Trophoblast cell (in vitro differentiated cells and primary cell): ENCODE measurements around the gene PELI2.

ENCODE experiments used
- DNase-seq, 2 donors: peaks; one replicate each; pipeline ENCODE4 v3.0.0-alpha.2; 2016
- H2AFZ ChIP-seq: 2 replicates; pipeline ENCODE4 v1.6.1; 2013; ENCODE audit warnings: low read length, moderate library complexity, mild to moderate bottlenecking; ENCODE audit not compliant: insufficient read depth, poor library complexity
- H2AK5ac ChIP-seq: 2 replicates; pipeline ENCODE4 v1.6.1; 2013; ENCODE audit warnings: mild to moderate bottlenecking, low read length
- H2BK120ac ChIP-seq: 2 replicates; pipeline ENCODE4 v1.6.1; 2013; ENCODE audit warnings: low read length, mild to moderate bottlenecking, moderate library complexity; ENCODE audit not compliant: insufficient read depth, poor library complexity
- H2BK12ac ChIP-seq: 2 replicates; pipeline ENCODE4 v1.6.1; 2013; ENCODE audit warnings: mild to moderate bottlenecking, low read length, moderate library complexity
- H2BK5ac ChIP-seq: 2 replicates; pipeline ENCODE4 v1.6.1; 2013; ENCODE audit warnings: low read length, low read depth, moderate library complexity, mild to moderate bottlenecking; ENCODE audit not compliant: poor library complexity
- H3K14ac ChIP-seq: 2 replicates; pipeline ENCODE4 v1.6.1; 2013; ENCODE audit warnings: mild to moderate bottlenecking, low read length
- H3K18ac ChIP-seq: 2 replicates; pipeline ENCODE4 v1.6.1; 2013; ENCODE audit warnings: mild to moderate bottlenecking, low read length
- H3K23ac ChIP-seq: 2 replicates; pipeline ENCODE4 v1.6.1; 2013; ENCODE audit warnings: low read length
- H3K27ac ChIP-seq: 2 replicates; pipeline ENCODE4 v1.5.1; 2013; ENCODE audit warnings: low read depth, mild to moderate bottlenecking, inconsistent platforms, low read length, moderate library complexity
- H3K27me3 ChIP-seq: 2 replicates; pipeline ENCODE4 v1.6.1; 2013; ENCODE audit warnings: inconsistent platforms, mild to moderate bottlenecking, low read length, moderate library complexity; ENCODE audit not compliant: insufficient read depth
- H3K36me3 ChIP-seq, 2 experiments: 1 replicate in 1 of 2; 2 replicates in 1 of 2; pipeline ENCODE4 v1.6.1; 2013; ENCODE audit warnings: low read length in 2 of 2, mild to moderate bottlenecking in 2 of 2, moderate library complexity in 1 of 2; ENCODE audit not compliant: insufficient read depth in 2 of 2, control insufficient read depth in 1 of 2
- H3K4ac ChIP-seq: 2 replicates; pipeline ENCODE4 v1.6.1; 2013; ENCODE audit warnings: low read depth, mild to moderate bottlenecking, low read length, moderate library complexity
- H3K4me1 ChIP-seq, 2 experiments: 1 replicate in 1 of 2; 2 replicates in 1 of 2; pipeline ENCODE4 v1.6.1; 2013; ENCODE audit warnings: low read length in 2 of 2, mild to moderate bottlenecking in 2 of 2, moderate library complexity in 1 of 2; ENCODE audit not compliant: insufficient read depth in 2 of 2, control insufficient read depth in 1 of 2
- H3K4me2 ChIP-seq: 2 replicates; pipeline ENCODE4 v1.6.1; 2013; ENCODE audit warnings: inconsistent platforms, mild to moderate bottlenecking, low read length, moderate library complexity
- H3K4me3 ChIP-seq: 2 replicates; pipeline ENCODE4 v1.5.1; 2013; ENCODE audit warnings: mild to moderate bottlenecking, low read depth, low read length, inconsistent platforms
- H3K79me1 ChIP-seq: one replicate; pipeline ENCODE4 v1.6.1; 2013; ENCODE audit warnings: low read length
- H3K79me2 ChIP-seq: 2 replicates; pipeline ENCODE4 v1.6.1; 2013; ENCODE audit warnings: low read length, mild to moderate bottlenecking; ENCODE audit not compliant: control insufficient read depth, insufficient read depth, poor library complexity
- H3K9ac ChIP-seq: 2 replicates; pipeline ENCODE4 v1.6.1; 2013; ENCODE audit warnings: mild to moderate bottlenecking, low read length
- H3K9me3 ChIP-seq: 2 replicates; pipeline ENCODE4 v1.6.1; 2013; ENCODE audit warnings: low read depth, mild to moderate bottlenecking, control low read depth, inconsistent platforms, low read length; ENCODE audit not compliant: insufficient read depth
- H4K12ac ChIP-seq: 2 replicates; pipeline ENCODE4 v1.6.1; 2013; ENCODE audit warnings: low read depth, mild to moderate bottlenecking, low read length, moderate library complexity
- H4K8ac ChIP-seq: 2 replicates; pipeline ENCODE4 v1.6.1; 2013; ENCODE audit warnings: low read depth, mild to moderate bottlenecking, low read length, moderate library complexity
- H4K91ac ChIP-seq: one replicate; pipeline ENCODE4 v1.6.1; 2013; ENCODE audit warnings: low read depth, mild to moderate bottlenecking, low read length, moderate library complexity
- WGBS: extraction: QIAGEN DNeasy Blood & Tissue Kit; methylation state at CpG from one replicate; pipeline ENCODE4 v1.1.7; 2013; ENCODE audit warnings: missing lambda C conversion rate; ENCODE audit not compliant: insufficient read length, insufficient coverage; ENCODE audit errors: extremely low coverage; 5-methylcytosine and 5-hydroxymethylcytosine counted together

PELI2 gene

DNA sequence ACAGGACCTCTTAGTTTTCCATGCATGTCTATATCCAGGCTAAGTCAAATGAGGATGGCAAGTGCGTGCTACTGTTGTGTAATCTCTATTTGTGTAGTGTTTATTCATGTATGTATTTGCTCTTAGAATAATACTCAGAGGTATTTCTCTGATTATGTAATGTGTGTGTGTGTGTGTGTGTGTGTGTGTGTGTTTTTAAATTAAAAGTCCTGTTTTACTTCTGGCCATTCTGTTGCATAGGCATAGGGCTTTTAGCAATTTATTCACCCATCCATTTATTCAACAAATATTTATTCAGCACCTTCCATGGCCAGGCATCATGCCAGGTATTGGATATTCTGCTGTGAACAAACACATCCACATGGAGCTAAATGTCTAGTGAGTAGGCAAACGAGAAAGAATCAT is 63.5 kb downstream of the PELI2 start:
- Histone ChIP-seq H4K8ac (no peak overlapping the region), H2BK5ac (no peak overlapping the region), H3K4me2 (no peak overlapping the region), H3K4me3 (no peak overlapping the region), H3K36me3 (no peaks in the 10 kb centered on the region), H3K14ac (no peak overlapping the region), H3K9ac (no peak overlapping the region), H3K27me3 (no peaks in the 10 kb centered on the region), H2AFZ (no peak overlapping the region), H3K79me1 (no peaks in the 10 kb centered on the region), H3K27ac (no peak overlapping the region), H3K4ac (no peak overlapping the region), H3K23ac (no peak overlapping the region), H3K4me1 (peaks cover 3 to 4% of the 10 kb centered on the region in 2 experiments), H2BK120ac (no peak overlapping the region), H2AK5ac (no peak overlapping the region), H2BK12ac (no peak overlapping the region), H3K79me2 (no peaks in the 10 kb centered on the region), H3K9me3 (no peaks in the 10 kb centered on the region), H4K12ac (no peak overlapping the region), H3K18ac (no peak overlapping the region), H4K91ac (no peak overlapping the region)
- no CpG with 5 or more reads among the region's 2 CpGs for WGBS
- no peak for DNase-seq

GRCh38 chr14:56182410-56182809 is 64.2 kb downstream of the PELI2 start:
- Histone ChIP-seq H2AK5ac (no peak overlapping the region), H4K8ac (no peak overlapping the region), H2BK5ac (no peak overlapping the region), H3K4me2 (no peak overlapping the region), H2AFZ (no peak overlapping the region), H3K4ac (no peak overlapping the region), H3K79me2 (no peaks in the 10 kb centered on the region), H3K23ac (no peak overlapping the region), H3K27ac (no peak overlapping the region), H3K4me1 (peaks cover 3 to 4% of the 10 kb centered on the region in 2 experiments), H2BK12ac (no peak overlapping the region), H3K9me3 (no peaks in the 10 kb centered on the region), H3K36me3 (no peaks in the 10 kb centered on the region), H2BK120ac (no peak overlapping the region), H3K9ac (no peak overlapping the region), H3K18ac (no peak overlapping the region), H3K14ac (no peak overlapping the region), H3K79me1 (no peaks in the 10 kb centered on the region), H4K91ac (no peak overlapping the region), H4K12ac (no peak overlapping the region), H3K27me3 (no peaks in the 10 kb centered on the region), H3K4me3 (no peak overlapping the region)
- no peak for DNase-seq
- WGBS = no CpG with 5 or more reads among the region's 4 CpGs

DNA sequence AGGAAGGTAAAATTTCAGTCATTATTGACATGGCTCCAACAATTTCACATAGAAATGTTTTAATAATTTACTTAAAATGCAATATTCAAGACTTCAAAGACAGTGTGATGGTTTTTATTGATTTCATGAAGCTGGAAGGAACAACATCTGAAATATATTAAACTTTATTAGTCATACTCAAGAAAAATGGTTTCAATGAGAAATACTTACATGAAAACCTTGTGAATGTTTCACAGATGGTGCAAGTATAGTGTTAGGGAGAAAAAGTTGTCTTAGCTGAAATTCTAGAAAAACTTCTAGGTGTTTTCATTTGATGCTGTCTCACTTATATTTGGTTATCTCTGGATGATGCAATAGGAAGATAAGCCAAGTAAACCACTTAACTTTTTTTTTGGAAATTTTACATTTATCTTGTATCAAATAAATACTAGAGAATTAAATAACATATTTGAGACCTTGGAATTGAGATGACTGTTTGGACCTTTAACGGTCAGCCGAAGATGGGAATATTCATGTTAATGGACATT is 65.5 kb downstream of the PELI2 start:
- H3K14ac ChIP-seq = no peak overlapping the region
- no peak overlapping the region for H2BK5ac ChIP-seq
- DNase-seq = no peak
- H4K8ac ChIP-seq = no peak overlapping the region
- no peaks in the 10 kb centered on the region for H3K27me3 ChIP-seq
- no CpG with 5 or more reads among the region's 2 CpGs for WGBS
- no peaks in the 10 kb centered on the region for H3K79me1 ChIP-seq
- H3K18ac ChIP-seq = no peak overlapping the region
- H3K23ac ChIP-seq = no peak overlapping the region
- H2AK5ac ChIP-seq = no peak overlapping the region
- H3K27ac ChIP-seq = no peak overlapping the region
- H3K79me2 ChIP-seq = no peaks in the 10 kb centered on the region
- no peak overlapping the region for H4K91ac ChIP-seq
- H2BK12ac ChIP-seq = no peak overlapping the region
- no peak overlapping the region for H3K4ac ChIP-seq
- no peak overlapping the region for H4K12ac ChIP-seq
- H3K9me3 ChIP-seq = peaks cover 1% of the 10 kb centered on the region
- H3K4me1 ChIP-seq = no peaks in the 10 kb centered on the region
- no peak overlapping the region for H3K4me2 ChIP-seq
- no peak overlapping the region for H3K9ac ChIP-seq
- no peak overlapping the region for H3K4me3 ChIP-seq
- H3K36me3 ChIP-seq = no peaks in the 10 kb centered on the region
- H2BK120ac ChIP-seq = no peak overlapping the region
- H2AFZ ChIP-seq = no peak overlapping the region

- no peak for DNase-seq
- no peak overlapping the region for H3K9ac ChIP-seq
- H3K79me1 ChIP-seq = no peaks in the 10 kb centered on the region
- H4K12ac ChIP-seq = no peak overlapping the region
- H2BK120ac ChIP-seq = no peak overlapping the region
- no peaks in the 10 kb centered on the region for H3K79me2 ChIP-seq
- no peaks in the 10 kb centered on the region for H3K4me1 ChIP-seq
- no peak overlapping the region for H2AK5ac ChIP-seq
- H3K36me3 ChIP-seq = no peaks in the 10 kb centered on the region
- no peak overlapping the region for H2BK12ac ChIP-seq
- no peak overlapping the region for H2AFZ ChIP-seq
- H3K27me3 ChIP-seq = no peaks in the 10 kb centered on the region
- no peak overlapping the region for H3K4ac ChIP-seq
- peaks cover 1% of the 10 kb centered on the region for H3K9me3 ChIP-seq
- no peak overlapping the region for H3K14ac ChIP-seq
- no peak overlapping the region for H3K4me3 ChIP-seq
- H3K18ac ChIP-seq = no peak overlapping the region
- H4K91ac ChIP-seq = no peak overlapping the region
- no peak overlapping the region for H3K27ac ChIP-seq
- no peak overlapping the region for H2BK5ac ChIP-seq
- no peak overlapping the region for H4K8ac ChIP-seq
- H3K23ac ChIP-seq = no peak overlapping the region
- H3K4me2 ChIP-seq = no peak overlapping the region
Measured at GRCh38 chr14:56185992-56186391, 67.8 kb downstream of the PELI2 start.
